Kidney capillary endothelial cell (primary cell): ENCODE results near the gene DACT2.
"Not testable (repeated sequence)": the region's sequence is repeated elsewhere in the genome, so short reads cannot be mapped to it uniquely, and the experiment has no call there.

ENCODE experiments used
- DNase-seq: peaks from one replicate; pipeline ENCODE4 v3.0.0-alpha.2; 2018; ENCODE audit warnings: low spot score

The DACT2 gene, protein sequence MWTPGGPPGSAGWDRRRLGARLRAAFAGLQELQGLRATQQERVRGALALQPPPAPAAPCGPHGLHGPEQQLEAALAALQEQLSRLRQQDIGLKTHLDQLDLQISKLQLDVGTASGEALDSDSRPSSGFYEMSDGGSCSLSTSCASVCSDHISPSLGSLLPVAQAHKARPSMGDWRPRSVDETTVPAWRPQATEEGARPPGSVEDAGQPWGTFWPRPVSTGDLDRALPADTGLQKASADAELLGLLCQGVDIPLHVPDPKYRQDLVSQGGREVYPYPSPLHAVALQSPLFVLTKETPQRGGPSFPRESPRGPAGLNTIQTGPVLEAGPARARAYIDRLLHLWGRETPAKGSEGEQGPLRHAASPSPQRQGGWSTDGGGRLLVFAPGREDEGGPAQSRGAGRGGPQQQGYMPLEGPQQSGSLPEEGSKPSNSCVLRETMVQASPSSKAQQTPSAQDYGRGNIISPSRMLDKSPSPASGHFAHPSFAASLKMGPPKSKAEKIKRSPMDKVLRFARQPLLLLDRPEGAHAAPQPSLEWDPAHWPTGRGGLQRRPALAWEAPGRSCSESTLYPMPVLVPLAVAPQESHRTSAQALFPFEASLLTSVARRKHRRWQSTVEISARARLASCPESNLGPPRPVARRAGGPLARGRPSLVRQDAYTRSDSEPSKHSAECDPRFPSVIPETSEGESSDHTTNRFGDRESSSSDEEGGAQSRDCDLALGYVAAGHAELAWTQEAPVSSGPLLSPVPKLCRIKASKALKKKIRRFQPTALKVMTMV

DNA sequence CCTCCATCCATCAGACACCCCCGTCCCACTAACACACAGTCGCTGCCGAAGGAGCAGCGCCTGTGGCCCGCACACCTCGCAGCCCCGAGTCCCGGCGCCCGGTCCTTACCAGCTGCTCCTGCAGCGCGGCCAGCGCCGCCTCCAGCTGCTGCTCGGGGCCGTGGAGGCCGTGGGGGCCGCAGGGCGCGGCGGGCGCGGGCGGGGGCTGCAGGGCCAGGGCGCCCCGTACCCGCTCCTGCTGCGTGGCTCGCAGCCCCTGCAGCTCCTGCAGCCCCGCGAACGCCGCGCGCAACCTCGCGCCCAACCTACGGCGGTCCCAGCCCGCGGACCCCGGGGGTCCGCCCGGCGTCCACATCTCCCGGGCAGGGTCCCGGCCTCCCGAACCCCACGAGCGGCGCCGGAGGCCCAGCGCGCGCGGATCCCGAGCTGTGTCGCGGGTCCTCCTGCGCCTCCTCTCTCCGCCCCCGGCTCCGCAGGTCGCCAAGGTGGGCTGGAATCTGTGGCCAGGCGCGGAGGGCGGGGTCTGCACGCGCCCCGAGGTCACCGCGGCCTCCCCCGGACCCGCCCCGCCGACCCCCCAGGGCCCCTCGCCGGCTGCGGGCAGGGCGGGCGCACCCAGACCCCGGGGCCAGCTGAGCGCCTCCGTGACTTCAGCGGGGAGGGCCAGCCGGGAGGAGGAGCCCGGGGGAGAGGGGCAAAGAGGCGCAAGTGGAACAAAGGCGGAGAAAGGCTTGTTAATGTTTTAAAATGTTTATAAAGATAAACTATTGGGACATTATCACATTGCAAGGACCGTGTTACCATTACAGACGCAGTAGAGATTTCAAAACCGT, at the start of gene DACT2:
Gene DACT2, minus strand, starts transcription at position 499 of the 833 bp plus-strand sequence. Its CDS starts 144 bp downstream, at position 355.
- DNase-seq = no peak

DNA sequence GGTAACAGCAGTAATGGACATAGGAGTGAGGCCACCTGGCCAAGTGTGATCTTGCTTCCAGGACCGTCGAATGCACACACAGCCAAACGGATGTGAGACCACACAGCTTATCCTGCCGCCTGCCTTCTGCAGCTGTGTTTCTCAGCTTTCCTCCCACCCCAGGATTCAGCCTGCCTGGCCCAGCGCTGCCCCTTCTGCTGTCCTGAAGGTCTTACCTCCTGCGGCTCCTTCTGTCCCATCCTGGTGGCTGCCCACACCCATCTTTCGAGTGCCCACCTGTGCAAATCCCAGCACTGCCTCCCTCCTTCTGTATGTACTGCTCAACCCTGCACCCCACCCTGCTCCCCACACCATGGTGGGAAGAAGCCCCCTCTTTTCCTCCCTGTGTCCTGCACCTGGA, 49.4 kb upstream of the DACT2 start:
- no peak for DNase-seq

DNA sequence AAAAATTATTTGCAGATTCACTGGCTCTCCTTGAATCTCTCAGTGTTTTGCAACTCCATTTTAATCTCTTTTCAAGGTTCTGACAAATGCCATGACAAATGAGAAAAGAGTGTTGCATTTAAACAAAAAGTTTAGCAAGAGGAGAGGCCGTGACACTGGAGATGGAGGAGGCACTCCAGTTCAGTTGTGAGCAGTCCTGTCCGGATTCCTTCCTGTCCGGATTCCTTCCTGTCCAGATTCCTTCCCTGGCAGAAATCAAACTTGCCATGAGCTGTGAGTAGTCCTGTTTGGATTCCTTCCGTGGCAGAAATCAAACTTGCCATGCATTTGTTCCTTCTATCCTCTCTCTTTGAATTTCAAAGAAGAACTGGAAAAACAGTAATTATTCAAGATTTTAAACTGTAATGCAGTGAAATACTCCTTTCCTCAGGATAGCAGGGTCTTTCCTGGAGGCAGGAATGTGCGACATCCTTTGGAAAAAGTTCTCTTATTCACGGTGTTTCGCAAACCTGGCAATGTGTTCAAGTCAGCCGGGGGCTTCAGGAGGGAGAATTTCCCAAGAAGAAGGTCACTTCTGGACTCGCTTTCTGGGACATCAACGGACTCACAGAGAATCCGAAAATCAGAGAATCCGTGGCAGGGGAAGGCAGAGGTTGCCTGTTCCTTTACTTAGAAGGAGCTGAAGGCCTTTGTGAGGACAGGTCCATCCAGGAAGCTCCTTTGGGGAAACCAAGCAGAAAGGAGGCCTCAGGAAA, 48.7 kb upstream of the DACT2 start:
- peak; percentile 6 for DNase-seq

DNA sequence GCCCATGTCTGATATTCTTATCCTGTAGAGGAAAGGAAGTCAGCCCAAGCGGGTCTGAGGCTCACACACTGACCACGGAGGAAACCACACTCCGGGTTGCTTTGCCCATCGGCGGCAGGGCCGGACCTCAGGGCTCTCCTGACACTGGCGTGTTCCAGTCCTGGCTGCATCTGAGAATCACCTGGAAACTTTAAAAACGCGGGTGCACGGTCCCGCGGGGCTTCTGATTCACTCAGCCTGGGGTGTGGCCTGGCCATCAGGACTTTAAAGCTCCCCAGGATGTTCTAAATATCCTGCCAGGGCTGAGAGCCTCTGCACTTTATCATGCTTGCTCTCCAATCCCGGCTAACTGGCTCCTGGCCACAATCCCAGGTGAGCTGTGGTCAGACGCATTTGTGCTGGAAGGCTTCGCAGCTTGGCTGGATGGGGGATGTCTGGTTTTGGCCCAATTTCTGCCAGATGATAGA, 47.7 kb upstream of the DACT2 start:
- no peak for DNase-seq

DNA sequence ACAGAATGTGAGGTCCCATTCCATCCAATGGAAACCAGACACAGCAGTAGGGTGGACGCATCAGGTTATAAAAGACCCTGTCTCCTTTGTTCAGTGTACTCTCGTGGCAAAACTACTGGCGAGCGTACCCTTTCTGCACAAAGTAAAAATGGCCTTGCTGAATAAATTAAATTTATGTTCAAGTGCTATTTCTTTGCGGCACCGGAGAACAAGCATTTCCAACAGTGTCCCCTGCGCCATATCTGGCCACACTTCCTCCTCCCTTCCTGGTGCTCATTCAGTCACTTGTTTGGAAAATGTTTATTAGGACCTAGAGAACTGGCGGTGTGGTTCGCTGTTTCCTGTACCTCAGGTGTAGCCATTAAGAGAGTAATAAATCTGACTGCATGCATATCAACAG, 46.9 kb upstream of the DACT2 start:
- no peak for DNase-seq

DNA sequence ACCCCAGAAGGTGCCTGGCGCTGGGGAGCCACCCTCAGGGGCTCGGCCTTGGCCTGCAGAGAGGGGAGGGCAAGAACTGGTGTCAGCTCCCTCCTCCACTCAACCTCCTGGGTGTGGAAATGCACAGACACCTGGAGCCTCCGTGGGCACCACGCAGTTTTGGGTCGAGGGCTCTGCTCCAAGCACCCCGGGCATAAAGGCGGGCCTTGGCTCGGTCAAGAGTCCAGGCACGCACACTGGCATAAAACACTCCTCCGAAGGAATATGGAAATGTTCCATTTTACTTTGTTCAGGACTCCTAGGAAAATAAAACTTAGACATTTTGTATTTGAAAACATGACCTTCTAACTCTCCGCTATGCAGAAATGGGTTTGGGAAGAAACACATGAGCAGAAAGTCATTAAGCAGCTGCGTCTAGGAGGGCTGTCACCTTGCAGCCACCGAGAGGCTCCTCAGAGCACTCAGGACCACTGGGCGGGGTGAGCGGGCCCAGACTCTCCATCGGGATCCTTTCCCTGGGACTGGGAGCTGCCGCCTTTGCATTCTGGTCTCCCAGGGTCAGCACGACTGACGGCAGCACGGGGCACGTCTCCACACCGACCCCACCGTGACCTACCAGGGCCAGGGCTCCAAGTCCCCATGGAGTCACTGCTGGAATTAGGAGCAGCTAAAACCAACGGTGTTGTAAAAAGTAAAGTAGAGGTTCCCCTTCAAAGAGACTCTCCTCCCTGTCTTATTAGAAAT, 46.0 kb upstream of the DACT2 start:
- DNase-seq = no peak

DNA sequence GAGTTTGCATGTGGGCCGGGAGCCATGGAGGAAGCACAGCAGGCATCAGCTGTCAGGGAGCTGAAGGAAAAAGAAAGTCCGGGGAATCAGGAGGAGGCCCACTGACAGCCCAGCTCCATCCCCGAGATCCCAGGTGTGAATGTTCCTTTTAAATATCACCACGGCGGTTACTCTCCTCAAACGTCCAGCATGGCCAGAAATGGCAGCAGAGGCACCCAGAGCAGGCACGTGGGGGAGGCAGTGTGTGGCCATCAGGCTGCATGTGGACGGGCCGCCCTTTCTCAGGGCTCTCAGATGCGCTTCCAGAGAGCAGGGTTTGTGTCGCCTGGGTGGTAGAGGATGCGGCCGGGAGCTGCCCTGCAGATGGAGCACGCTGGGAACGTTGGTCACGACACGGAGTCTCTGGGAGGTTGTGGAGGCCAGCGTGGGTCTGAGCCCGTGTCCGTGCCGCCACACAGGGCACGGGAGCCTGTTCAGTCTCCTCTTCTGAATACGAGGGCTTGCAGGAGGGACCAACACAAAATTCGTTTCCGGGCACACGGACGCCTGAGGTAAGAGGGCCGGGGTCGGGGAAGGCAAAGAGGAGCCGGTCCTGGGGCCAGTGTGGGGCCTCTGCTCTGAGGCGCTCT, 45.3 kb upstream of the DACT2 start:
- DNase-seq = no peak

DNA sequence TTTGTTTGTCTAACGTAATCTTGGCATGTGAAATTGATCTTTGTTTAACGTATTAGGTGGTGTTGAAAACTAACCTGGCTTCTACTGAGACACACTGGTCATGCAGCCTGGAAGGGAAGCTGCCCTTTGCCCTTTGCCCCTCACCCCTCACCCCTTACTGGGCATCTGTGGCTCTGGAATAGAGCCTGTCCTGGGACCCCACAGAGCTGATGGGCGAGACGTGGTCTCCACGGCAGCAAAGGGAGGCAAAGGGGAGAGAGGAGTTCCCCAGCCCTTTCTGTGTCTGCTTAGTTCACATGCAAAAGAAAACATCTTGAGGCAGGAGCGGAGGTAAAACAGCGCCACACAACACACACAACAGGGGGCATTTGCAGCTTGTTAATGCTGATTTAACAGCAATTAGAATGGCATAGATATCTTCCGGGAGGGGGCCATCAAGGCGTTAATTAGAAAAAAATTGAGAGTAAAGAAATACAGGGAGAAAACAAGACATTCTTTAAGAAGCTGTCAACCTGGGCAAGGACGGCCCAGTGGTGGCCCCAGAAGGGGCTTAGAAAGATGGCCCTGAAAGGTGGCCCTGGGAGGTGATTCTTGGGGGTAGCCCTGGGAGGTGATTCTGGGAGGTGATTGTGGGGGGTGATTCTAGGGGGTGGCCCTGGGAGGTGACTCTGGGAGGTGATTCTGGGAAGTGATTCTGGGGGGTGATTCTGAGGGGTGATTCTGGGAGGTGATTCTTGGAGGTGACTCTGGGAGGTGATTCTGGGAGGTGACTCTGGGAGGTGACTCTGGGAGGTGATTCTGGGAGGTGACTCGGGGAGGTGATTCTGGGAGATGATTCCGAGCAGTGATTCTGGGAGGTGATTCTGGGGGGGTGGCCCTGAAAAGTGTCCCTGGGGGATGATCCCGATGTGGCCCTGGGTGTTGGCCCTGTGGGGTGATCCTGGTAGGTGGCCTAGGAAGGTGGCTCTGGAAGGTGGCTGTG, 44.5 kb upstream of the DACT2 start:
- no peak for DNase-seq

DNA sequence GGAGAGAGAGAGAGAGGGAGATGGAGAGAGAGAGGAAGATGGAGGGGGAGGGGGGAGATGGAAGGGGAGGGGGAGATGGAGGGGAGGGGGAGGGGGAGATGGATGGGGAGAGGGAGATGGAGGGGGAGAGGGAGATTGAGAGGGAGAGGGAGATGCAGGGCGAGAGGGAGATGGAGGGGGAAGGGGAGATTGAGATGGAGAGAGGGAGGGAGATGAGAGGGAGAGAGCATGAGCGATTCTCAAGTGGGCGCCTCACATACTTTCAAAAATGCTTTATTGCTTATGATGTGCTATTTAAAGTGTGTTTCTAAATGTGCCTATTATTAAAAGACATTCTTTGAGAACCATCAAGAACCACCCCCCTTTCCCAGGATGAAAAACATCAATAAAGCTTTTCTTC, 43.7 kb upstream of the DACT2 start:
- no peak for DNase-seq

DNA sequence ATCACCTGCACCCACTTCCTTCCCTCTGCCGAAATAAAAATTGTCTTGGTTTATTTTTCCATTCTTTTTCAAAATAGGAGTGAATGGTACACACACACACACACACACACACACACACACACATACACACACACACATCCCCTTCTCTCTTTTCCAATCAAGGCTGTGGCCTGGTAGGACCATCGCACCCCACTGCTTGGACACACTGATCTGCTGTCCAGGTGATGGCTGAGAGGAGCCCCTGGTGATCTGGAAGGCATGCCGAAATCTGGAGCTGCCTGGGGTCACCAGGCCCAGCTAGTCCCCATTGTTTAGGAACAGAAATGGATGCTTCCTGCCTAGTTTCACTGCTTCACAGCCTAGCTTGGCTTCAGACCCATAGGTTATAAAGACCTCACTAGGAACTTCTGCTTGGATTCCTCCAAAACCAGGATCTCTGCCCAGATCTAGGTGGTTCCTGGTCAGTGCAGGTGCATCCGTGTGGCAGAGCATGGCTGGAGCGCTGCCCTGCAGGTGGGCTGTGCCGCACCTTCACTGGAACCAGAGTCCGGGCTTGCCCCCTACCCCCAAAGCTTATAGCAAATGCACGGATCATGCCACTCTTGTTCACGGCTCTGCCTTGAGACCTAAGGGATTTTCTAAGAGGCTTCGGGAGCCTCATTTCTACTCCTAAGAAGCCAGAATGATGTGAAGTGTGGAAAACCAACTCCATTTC, 42.9 kb upstream of the DACT2 start:
- no peak for DNase-seq

DNA sequence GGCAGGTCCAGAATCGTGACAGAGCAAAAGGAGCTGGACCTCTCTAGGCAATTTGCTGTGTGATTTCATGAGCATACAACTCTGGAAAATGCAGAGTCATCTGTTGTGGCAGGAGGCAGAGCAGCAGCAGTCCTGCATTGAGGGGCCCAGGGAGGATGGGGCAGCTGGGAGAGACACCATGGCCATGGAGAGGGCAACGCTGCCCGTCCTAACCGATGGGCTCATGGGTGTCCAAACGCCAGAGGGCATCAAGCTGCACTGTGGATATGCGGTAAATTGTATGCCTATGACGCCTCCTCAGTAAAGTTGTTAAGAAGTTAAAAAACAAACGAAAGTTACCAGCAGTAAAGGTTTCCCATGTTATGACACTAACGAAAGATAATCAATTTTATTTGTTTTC, 42.2 kb upstream of the DACT2 start:
- DNase-seq = no peak

DNA sequence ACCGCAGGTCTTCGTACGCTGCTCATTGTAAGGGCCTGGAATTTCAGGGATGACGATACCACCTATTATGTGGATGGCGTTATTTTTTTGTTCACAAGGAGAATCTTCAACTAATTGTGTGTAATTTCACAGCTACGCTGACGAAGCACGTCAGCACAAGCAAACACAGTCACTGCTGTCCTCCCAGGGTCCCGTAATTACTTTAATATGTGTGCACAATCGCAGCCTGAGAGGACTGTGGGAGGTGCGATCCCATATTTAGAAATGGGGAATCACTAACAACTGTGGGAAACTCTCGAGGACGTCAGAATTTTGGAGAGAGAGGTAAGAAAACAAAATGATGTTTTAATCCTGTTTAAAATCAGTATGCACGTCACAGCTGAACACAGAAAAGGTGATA, 40.2 kb upstream of the DACT2 start:
- DNase-seq = no peak

DNA sequence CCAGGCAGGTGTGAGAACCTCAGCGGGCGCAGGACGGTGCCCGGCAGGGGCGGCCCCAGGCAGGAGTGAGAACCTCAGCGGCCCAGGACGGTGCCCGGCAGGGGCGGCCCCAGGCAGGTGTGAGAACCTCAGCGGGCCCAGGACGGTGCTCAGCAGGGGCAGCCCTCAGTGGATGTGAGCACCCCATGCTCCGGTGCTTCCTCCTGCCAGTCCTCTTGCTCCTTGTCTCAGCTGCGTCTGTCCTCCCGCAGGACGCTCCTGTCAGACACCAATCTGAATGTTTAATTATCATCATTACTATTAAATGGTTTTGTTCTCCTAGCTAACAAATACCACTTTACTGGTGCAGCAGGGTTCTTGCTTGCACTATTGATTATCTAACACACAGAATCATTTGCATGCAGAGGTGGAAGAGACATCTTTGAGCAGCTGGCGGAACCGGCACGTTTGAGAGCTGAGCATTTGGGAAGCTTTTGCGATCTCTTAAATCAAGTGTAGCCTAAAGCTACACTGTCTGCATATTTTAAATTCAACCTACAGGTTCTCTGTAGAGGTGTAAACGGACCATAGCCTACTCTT, 39.4 kb upstream of the DACT2 start:
- DNase-seq = no peak

DNA sequence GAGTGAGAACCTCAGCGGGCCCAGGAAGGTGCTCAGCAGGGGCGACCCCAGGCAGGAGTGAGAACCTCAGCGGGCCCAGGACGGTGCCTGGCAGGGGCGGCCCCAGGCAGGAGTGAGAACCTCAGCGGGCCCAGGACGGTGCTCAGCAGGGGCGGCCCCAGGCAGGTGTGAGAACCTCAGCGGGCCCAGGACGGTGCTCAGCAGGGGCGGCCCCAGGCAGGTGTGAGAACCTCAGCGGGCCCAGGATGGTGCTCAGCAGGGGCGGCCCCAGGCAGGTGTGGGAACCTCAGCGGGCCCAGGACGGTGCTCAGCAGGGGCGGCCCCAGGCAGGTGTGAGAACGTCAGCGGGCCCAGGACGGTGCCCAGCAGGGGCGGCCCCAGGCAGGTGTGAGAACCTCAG, 37.3 kb upstream of the DACT2 start:
- DNase-seq = not testable (repeated sequence)

DNA sequence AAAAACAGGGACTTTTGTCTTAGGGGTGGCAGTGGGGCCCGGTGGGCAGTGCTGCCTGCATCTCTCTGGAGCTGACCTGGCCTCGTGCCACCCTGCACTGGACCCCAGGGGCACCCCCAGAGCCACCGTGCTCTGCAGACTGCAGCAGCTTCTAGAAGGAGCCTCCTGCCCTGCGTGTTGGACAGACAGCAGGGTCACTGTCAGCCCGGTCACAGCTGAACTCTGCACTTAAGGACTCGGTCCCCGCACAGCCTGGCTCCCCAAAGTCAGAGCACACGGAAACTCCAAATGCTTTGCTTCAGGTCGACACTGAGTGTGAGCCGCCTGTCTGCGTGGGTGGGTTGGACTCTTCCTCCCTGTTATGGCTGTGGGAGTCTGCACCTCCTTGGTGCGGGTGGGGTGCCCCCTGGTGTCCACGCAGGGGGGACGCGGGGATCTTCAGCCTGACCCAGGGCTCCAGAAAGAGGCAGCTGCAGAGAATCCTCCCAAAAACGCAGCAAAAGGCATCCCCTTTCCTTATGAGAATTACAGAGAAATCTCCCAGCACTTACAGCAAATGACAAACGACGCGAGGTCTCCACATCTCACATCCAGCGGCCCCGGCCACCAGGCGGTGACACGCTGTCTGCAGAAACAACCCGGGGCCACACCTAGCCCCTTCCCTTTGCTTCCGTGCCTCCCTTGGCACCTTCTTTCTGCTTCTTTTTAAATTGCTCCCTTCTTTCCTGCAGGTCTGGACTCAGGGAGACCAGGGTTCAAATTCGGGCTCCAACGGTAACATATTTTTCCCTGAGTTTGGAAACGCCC, 36.3 kb upstream of the DACT2 start:
- peak; percentile 22 for DNase-seq

DNA sequence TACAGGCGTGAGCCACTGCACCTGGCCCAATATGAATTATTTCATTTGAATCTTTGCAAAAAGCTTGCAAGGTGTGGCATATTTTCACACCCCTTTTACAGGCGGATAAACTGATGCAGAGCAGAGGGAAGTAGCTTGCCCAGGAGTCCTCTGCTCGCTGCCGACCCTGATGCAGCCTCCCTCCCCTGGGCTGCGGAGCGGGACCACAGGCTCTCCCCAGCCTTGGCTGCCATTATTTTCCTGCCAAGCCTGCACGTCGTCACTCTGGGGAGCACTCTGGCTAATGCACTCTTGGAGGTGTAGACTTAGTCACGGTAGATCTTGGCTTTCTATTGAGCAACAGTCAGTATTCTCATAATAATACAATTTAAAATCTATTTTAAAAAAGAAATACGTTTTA, 34.8 kb upstream of the DACT2 start:
- DNase-seq = no peak

DNA sequence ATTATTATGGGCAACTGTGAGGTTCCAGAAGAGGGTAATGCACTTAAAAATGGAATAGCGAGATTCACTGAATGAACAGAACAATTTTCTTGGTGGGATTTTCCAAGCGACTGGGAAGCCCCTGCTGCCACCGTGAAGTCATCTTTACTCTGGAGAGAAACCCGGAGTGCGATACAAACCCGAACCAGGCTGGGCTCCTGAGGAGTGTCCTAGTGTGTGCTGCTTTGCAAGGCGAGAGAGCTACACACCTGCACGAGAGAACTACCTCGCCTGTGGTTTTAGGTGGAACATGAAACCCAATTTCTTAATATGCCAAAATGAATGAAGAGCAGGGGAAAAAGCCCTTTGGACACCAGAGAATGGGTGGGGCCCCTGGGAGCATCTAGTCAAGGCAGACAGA, 33.5 kb upstream of the DACT2 start:
- no peak for DNase-seq
